Stimulated activated naive CD8-positive, alpha-beta T cell treated with anti-CD3 and anti-CD28 coated beads, Interleukin-15, Interleukin-2, amounts not matched to agents 100 U/mL and 50 U/mL, for 24 hours (primary cell): ENCODE data around the gene TP53BP1.
"Not testable (repeated sequence)": the region's sequence is repeated elsewhere in the genome, so short reads cannot be mapped to it uniquely, and the experiment has no call there.

Source experiments
- ATAC-seq: fragments of 150-1000 bp; cut with Tn5 transposase; one replicate; pipeline ENCODE4 v1.10.0; 2021
- DNase-seq: peaks from one replicate; pipeline ENCODE4 v3.0.0; 2021

The TP53BP1 gene

DNA sequence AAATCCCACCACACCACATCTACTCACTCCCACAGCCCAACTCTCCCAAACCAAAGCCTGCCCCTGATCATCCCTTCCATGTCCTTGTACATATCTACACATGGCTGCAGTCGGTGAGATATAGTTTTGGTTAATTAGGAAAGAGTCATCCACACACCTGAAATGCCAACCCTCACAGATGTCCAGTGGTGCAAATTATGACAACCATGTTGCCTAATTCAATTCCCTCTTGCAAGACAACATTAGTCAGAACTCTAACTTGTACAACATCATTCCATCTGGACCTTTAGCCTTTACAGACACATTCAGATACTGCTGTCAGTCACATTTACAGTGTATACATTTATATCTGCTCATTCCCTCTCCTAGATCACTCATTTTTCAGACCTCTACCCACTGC, 80.9 kb downstream of the TP53BP1 start:
- no peak for DNase-seq
- ATAC-seq, result no peak

DNA sequence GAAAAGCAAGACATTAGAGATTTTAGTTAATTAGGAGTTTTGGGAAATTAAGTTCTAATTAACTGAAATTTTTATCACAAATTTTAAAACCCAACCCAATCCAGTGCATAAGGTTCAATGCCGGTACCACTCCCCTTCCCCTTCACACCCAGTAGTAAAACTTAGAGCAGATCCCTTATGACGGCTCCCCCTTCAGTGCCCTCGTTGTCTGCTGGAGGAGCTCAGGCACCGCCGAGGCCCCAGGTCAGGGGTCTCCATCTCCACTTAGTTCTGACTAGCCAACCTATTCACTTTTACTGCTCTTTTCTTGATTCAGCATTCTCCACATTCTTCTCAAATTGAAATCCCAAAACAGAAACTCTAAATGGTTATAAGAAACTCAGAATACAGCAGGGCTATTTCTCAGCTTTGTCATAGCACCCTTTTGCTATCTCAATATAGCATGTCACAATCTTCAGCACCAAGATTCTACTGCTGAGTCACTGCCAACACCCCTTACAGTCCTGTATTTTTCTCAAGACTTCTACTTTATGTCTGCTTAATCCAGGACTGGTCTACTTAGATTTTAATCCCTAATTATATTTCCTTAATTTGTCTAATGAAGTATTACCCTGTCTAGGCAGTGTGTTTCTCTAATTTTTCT, 82.3 kb downstream of the TP53BP1 start:
- no peak for DNase-seq
- no peak for ATAC-seq

DNA sequence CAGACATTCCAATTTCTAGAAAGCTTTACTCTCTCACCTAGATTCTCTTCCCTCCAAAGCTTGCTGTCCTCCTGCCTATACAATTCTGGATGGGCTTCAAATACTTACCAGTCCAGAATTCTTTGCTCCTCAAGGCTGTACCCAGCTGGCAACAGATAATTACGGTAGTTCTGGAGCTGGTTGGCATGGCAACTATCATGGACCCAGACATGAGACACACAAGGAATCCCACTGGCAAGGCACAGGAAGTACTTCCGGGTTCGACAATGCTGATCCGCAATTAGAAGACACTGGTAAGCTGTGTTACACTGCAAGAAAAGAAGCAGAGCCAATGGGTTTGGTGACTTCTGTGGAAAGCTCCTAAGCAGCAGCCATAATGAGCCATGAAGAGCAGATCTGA, 84.2 kb downstream of the TP53BP1 start:
- no peak for DNase-seq
- ATAC-seq, result no peak

DNA sequence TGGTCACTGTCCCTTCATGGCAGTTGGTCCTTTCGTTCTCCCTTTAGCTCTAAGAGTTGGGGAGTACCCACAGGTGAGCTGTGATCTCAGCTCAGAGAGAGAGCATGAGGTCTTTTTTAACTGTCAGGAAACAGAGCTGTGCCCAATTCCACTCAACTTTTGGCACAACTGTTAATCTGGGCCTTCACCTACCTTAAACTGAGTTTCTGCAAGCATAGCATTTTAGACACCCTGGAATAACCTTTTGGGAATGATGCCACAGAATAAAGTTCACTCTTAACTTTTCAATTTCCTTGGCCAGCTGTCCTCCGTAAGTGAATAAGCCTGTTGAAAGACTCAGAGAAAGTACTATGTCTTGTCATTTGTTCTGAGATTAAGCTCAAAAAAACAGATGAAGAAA, 86.1 kb downstream of the TP53BP1 start:
- ATAC-seq (no peak), DNase-seq (no peak)

DNA sequence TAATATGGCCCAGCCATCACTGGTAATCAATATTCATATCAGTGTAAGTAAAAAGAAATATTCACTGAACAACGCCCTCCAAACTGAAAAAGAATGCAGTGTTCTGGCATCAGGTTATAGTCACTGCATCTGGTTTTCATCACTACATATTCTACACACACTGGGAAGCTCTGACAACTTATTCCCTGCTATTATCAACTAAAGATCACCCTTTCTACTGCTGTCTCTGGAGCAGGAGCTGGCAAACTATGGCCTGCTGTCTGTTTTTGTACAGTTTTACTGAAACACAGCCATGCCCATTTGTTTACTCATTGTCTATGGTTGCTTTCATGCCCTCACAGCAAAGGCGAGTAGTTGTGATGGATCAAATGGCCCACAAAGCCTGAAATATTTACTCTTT, 86.8 kb downstream of the TP53BP1 start:
- no peak for DNase-seq
- no peak for ATAC-seq

DNA sequence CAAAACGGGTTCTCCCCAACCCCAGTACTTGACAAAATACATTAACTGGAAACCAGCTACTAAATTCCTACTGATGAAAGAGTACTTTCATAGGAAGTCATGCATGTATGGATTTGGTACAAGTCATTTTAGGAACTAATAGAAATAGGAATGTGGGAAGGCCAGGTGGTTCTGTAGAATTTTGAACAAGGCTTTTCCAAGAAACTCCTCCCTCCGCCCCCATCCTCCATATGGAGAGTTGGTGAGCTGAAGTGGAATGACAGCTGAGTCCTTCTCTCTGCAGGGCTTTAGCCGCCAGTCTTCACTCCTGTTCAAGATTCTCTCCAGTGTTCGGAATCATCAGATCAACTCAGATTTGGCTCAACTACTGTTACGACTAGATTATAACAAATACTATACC, 88.8 kb downstream of the TP53BP1 start:
- ATAC-seq (no peak), DNase-seq (no peak)

DNA sequence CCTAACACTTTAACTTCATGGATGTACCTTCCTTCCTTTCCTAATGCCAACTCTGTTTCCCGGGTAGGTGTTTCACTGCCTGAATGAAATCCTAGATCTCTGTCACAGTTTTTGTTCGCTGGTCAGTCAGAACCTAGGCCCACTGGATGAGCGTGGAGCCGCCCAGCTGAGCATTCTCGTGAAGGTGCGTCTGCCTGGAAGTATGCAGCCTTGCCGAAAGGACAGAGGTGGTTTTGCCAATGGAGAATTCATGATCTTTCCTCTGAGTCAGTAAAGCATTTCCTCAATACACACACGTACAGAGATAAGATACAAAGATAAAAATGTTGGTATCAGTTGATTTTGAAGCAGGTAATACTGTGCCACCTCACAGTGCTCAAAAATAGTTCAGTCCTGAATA, 89.3 kb downstream of the TP53BP1 start:
- DNase-seq (no peak), ATAC-seq (no peak)

DNA sequence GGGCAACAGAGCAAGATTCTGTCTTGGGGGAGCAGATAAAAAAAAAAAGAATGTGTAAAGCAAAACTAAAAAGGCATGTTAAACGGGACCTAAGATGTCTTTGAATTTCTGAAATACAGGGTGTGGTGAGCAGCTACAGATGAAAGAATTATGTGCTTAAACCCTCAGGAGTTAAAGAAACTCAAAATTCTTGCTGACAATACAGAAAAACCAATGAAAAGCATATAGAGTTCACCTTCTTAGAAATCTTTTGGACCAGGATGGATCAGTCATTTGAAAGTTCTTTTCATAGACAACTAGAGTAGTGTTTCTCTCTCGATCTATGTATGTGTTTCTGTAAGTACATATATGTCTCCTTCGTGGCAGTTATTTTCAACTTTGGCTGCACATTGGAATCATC, 90.7 kb downstream of the TP53BP1 start:
- no peak for ATAC-seq
- no peak for DNase-seq

DNA sequence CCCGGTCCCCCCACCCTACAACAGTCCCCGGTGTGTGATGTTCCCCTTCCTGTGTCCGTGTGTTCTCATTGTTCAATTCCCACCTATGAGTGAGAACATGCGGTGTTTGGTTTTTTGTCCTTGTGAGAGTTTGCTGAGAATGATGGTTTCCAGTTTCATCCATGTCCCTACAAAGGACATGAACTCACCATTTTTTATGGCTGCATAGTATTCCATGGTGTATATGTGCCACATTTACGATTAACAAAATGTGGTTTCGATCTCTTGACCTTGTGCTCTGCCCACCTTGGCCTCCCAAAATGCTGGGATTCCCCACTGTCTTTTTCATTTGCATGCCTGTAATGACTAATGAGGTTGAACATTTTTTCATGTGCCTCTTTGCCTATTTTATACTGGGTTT, 99.4 kb downstream of the TP53BP1 start:
- not testable (repeated sequence) for DNase-seq, ATAC-seq

DNA sequence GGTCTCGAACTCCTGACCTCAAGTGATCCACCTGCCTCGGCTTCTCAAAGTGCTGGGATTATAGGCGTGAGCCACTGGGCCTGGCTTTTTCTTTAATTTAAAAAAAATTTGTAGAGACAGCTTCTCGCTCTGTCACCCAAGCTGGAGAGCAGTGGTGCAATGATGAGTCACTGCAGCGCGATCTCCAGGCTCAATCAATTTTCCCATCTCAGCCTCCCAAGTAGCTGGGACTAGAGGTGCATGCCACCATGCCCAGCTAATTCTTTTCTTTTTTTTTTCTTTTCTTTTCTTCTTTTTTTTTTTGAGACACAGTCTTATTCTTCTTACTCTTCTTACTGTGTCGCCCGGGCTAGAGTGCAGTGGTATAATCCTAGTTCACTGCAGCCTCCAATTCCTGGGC, 102.2 kb downstream of the TP53BP1 start:
- ATAC-seq (no peak), DNase-seq (no peak)

DNA sequence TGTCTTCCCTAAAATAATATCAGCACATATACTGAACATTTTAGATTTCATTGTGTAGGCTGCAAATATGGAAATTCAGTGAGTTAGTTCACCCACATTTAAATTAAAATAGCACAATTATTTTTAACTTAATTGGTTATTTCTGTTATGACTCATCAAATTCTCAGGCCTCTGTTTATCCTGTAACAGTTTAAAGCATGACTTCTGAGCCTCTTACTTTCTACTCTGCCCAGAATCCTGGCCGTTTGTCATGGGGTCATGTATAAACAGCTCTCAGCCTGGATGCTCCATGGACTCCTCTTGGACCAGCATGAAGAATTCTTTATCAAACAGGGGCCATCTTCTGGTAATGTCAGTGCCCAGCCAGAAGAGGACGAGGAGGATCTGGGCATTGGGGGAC, 109.9 kb downstream of the TP53BP1 start:
- no peak for DNase-seq
- no peak for ATAC-seq

DNA sequence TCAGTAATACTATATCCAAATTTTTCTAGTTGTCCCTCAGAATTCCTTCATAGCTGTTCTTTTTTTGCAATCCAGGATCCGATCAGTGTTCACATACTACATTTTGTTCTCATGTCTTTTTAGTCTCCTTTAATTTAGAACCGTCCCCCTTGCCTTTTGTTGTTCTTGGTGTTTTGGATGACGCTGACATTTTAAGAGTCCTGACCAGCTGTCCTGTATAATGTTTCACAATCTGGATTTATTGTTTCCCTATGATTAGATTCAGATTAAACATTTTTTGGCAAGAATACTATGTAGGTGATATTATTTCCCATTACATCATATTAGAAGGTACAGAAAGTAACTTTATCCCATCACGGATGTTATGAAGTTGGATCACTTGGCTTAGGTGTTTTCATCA, 110.6 kb downstream of the TP53BP1 start:
- DNase-seq (no peak), ATAC-seq (no peak)

DNA sequence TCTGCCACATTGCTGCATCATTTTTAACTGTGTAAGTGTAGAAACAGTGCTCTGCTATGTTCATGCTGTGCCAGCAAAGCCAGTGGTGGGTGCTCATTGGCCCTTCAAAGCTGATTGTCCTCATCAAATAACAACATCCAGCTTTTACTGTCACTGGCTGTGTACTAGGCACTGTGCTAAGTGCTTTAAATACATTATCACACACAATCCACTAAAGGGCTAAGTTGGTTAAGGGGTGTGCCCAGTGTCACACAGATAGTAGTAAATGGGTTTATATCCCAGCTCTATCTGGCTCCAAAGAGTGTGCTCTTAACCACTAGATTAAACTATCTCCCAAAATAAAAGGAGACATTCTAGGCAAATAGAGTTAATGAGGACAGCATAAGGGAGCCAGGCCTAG, 114.4 kb downstream of the TP53BP1 start:
- no peak for ATAC-seq
- no peak for DNase-seq

DNA sequence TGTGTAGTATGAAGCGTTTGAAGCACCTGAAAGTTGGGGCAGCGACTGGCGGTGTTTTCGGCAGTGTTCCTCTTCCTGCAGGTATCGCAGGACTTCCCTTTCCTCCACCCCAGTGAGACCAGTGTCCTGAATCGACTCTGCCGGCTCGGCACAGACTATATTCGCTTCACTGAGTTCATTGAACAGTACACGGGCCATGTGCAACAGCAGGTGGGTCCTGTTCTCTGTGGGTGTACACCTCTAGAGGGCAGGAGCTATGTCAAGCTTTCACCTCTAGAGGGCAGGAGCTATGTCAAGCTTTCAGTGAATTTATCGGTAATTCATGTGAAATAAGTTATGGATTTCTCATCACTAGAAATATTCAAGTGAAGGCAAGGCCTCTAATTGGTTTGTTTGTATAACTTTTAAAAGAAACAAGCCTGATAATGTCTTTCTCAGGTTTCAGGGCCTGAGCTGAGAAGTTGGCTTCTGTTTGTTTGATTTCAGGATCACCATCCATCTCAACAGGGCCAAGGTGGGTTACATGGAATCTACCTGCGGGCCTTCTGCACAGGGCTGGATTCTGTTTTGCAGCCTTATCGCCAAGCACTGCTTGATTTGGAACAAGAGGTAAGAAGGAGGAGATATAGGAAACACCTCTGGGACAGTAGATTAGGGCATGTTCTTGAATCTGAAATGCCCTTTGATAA, 116.8 kb downstream of the TP53BP1 start:
- DNase-seq (peak; percentile 32), ATAC-seq (peak; percentile 57)

DNA sequence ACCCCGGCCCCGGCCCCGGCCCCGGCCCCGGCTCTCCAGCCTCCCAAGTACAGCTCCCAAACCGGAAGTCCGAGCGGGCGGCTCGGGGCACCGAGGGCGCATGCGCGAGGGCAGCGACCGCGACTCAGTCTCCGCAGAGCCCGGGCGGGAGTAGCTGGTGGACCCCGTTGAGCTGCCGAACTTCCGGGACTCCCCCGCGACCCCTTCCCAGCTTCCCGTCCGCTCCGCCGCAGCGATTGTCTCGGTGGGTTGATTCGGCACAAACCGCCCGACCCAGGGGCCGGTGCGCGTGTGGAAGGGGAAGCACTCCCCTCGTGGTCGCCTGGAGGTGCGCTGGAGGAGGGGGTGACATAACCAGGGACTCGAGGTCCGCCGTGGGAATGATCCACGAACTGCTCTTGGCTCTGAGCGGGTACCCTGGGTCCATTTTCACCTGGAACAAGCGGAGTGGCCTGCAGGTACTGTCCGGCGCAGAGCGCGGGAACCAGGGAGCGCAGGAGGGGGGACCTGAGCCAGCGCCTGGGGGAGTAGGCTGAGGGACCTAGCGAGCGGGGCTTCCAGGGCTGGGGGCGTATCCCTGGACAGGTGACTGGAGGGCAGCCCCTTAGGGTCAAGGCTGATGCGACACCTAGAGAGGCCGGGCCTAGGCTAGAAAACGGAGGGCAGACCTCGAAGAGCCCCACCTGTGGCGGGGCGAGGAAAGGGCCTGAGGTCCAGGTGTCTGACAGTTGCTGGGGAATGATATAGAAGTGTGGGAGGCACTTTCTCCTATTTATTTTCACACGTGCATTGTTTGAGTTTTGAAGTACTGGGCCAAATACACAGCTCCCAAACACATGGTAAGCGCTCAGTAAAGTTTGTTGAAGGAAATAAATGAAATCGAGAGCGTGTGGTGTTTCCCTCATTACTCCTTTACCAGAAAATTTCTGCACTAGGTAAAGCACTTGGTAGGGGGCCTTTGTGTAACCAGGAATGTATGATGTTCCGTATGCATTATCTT, 121.7 kb downstream of the TP53BP1 start, which contains the start of the genes TUBGCP4 and ZSCAN29:
TSS of gene TUBGCP4 (plus strand) at position 127 of the 1,000 bp plus-strand sequence. CDS start at position 381, 254 bp downstream.
TSS of gene ZSCAN29 (minus strand) at position 69 of the 1,000 bp plus-strand sequence. CDS start 1,130 bp downstream, outside the sequence.
- peak; percentile 89 for DNase-seq
- ATAC-seq, result peak; percentile 85

DNA sequence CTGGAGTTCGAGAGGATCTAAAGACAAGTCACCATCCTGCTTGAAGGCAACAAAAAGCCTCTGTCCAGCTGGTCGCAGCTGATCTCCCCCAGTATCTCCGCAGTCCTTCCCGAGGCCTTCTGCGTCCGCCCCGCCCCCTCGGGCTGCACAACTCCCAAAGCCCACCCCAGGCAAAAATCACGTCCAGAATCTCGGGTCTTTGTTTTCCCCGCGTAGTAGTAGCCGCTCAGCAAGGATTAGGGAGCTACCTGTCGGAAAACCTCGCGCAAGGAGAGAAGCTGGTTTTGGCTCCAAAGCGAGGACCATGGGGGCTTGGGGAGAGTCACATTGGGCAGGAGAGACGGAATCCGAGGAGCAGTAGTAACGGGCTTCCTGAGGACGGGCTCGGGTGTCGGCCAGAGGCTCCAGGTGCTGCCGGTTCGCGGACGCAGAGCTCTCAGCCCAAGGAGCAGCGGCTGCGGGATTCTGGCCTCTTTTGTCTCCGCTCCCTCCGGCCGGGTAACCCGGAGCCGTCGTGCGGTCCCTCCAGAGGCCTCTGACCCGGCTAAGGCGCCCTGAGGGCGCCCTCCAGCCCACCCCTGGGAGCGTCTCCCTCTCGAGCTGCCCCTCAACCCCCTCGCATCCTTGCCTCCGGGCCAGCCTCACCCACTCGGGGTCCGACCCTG, 122.5 kb downstream of the TP53BP1 start:
- peak; percentile 60 for ATAC-seq

DNA sequence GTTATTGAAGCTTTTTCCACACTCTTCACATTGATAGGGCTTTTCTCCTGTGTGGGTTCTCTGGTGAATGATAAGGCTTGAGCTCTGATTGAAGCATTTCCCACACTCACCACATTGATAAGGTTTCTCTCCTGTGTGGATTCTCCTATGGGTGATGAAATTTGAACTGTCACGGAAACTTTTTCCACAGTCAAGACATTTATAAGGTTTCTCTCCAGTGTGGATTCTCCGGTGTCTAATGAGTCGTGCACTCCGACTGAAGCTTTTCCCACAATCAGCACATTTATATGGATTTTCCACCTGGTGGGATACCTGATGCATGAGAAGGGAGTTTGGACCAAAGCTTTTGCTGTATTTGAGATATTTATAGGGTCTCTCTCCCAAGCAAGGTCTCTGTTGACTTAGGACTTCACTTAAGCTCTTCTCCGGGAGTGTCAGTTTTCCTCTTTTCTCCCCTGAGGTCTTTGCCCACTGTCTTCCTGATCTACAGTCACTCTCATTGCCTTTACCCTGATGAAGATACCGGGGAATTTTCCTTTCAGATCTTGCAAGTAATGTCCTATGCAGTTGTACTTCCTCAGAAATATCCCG, 131.5 kb downstream of the TP53BP1 start:
- DNase-seq, result no peak
- ATAC-seq, result no peak

More for the DNA sequence above, 122.5 kb downstream of the TP53BP1 start:
- peak; percentile 14 for DNase-seq

DNA sequence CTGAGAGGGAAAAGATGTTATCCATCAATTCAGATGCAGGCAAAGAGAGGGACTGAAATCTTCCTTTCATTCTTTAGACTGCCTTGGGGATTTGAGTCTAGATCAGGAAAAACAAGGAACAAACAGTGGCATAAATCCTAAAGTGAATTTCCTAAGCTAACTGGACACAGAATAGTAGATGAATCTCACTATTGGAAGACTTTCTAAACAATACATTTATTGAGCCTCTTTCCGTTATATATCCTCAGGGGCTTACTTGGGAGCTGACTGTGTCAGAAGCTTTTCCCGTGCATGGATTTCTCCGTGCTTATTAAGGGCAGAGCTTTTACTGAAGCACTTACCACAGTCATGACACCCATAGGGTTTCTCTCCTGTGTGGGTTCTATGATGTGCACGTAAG, 132.1 kb downstream of the TP53BP1 start:
- DNase-seq, result no peak
- ATAC-seq, result no peak
